HCT116 (cell line): ENCODE measurements around the gene MYO1E. TPM values are rescaled to one million over a fixed set of nuclear protein-coding genes. Genes with fewer than 3 reads are reported as not detected.

Experiments
- ATAC-seq: fragments of 200-7000 bp; cut with Tn5 transposase; 2 replicates; pipeline ENCODE4 v1.9.1; 2020; ENCODE audit warnings: mild to moderate bottlenecking, moderate library complexity
- BruUV-seq: library from RNA; stranded (reverse); fragments of 400-500 nt; replicated peaks from 2 replicates; lab custom pipeline; 2021; lab: Mats Ljungman, UMichigan
- CTCF ChIA-PET: fragments of 300-600 bp; sonication (Branson Sonifier 250); formaldehyde crosslinking; loops from one replicate; lab custom pipeline; 2021; ENCODE audit warnings: antibody characterized with exemption; lab: Charles Lee
- POLR2A ChIA-PET: fragments of 300-600, 350-600 bp; sonication (Branson Sonifier 250); formaldehyde crosslinking; loops from one replicate; lab custom pipeline; 2021; ENCODE audit warnings: antibody characterized with exemption; lab: Charles Lee
- RAD21 ChIA-PET, 2 experiments: fragments of 300-600 bp; sonication (Branson Sonifier 250); formaldehyde crosslinking; loops; one replicate each; lab custom pipeline; 2023; ENCODE audit warnings: low total read pairs in 2 of 2; ENCODE audit not compliant: uncharacterized antibody in 2 of 2, unreplicated experiment in 2 of 2, low non-redundant PET in 1 of 2; lab: Charles Lee
- DNase-seq: peaks from one replicate; pipeline ENCODE4 v3.0.0-alpha.2; 2010; ENCODE audit warnings: low read depth, low spot score
- H2AFZ ChIP-seq: fragments of 200-600 bp; shearing (Covaris generic), sonication (generic); 2 replicates; pipeline ENCODE4 v1.6.1; 2017; ENCODE audit warnings: low read depth, mixed run types, mixed read lengths, antibody characterized with exemption, low read length; ENCODE audit not compliant: poor library complexity, severe bottlenecking
- H3K27ac ChIP-seq: 2 replicates; pipeline ENCODE4 v1.5.1; 2012; ENCODE audit warnings: low read depth, low read length
- H3K27me3 ChIP-seq: fragments of 200-600 bp; sonication (generic); 2 replicates; pipeline ENCODE4 v1.6.1; 2016; ENCODE audit warnings: mixed run types, low read length, mixed read lengths; ENCODE audit not compliant: insufficient read depth
- H3K36me3 ChIP-seq, 2 experiments: fragments of 200-500 bp in 1 of 2; fragments of 200-600 bp in 1 of 2; sonication (Bioruptor generic) in 1 of 2; sonication (generic) in 1 of 2; 2 replicates each; pipeline versions ENCODE4 v1.5.1 to v1.6.1; 2014 to 2016; ENCODE audit warnings: low read length in 2 of 2, inconsistent platforms in 1 of 2, mixed read lengths in 1 of 2, mixed run types in 1 of 2; ENCODE audit not compliant: insufficient read depth in 2 of 2, control insufficient read depth in 1 of 2
- H3K4me1 ChIP-seq, 2 experiments: fragments of 200-600 bp in 1 of 2; sonication (generic) in 1 of 2; 2 replicates each; pipeline versions ENCODE4 v1.5.1 to v1.6.1; 2012 to 2017; ENCODE audit warnings: low read length in 2 of 2, inconsistent platforms in 1 of 2, mild to moderate bottlenecking in 1 of 2, mixed read lengths in 1 of 2, mixed run types in 1 of 2, moderate library complexity in 1 of 2; ENCODE audit not compliant: insufficient read depth in 2 of 2, control insufficient read depth in 1 of 2
- H3K4me2 ChIP-seq: fragments of 200-600 bp; sonication (generic); 2 replicates; pipeline ENCODE4 v1.6.1; 2017; ENCODE audit warnings: mixed run types, low read length, mixed read lengths
- H3K4me3 ChIP-seq, 2 experiments: fragments of 200-600 bp in 1 of 2; sonication (generic) in 1 of 2; replicated peaks in 1 of 2; 2 replicates each; pipeline ENCODE4 v1.5.1; 2011 to 2016; ENCODE audit warnings: low read length in 2 of 2, control low read depth in 1 of 2, low read depth in 1 of 2, mild to moderate bottlenecking in 1 of 2, mixed read lengths in 1 of 2, mixed run types in 1 of 2
- H3K79me2 ChIP-seq: fragments of 200-600 bp; sonication (generic); 2 replicates; pipeline ENCODE4 v1.6.1; 2017; ENCODE audit warnings: mild to moderate bottlenecking, mixed run types, low read length, moderate library complexity, mixed read lengths; ENCODE audit not compliant: insufficient read depth
- H3K9ac ChIP-seq: fragments of 200-600 bp; sonication (generic); 2 replicates; pipeline ENCODE4 v1.6.1; 2016; ENCODE audit warnings: low read length, mixed read lengths
- H3K9me2 ChIP-seq: fragments of 200-600 bp; sonication (generic), shearing (Covaris generic); 2 replicates; pipeline ENCODE4 v1.6.1; 2017; ENCODE audit warnings: mixed run types, mild to moderate bottlenecking, moderate library complexity; ENCODE audit not compliant: insufficient read depth
- H3K9me3 ChIP-seq, 2 experiments: fragments of 200-500 bp in 1 of 2; fragments of 200-600 bp in 1 of 2; sonication (Bioruptor generic) in 1 of 2; sonication (generic) in 1 of 2; 2 replicates each; pipeline ENCODE4 v1.6.1; 2014 to 2017; ENCODE audit warnings: low read length in 2 of 2, mixed read lengths in 2 of 2, inconsistent platforms in 1 of 2, low read depth in 1 of 2, mild to moderate bottlenecking in 1 of 2, mixed run types in 1 of 2, moderate library complexity in 1 of 2; ENCODE audit not compliant: control insufficient read depth in 1 of 2, insufficient read depth in 1 of 2
- H4K20me1 ChIP-seq: fragments of 200-600 bp; sonication (generic), shearing (Covaris generic); 2 replicates; pipeline ENCODE4 v1.6.1; 2017; ENCODE audit warnings: mixed run types, mild to moderate bottlenecking, moderate library complexity; ENCODE audit not compliant: insufficient read depth
- CEBPB ChIP-seq: IDR thresholded peaks from 2 replicates; pipeline ENCODE4 v1.6.1; 2012; ENCODE audit warnings: low read depth
- EGR1 ChIP-seq: IDR thresholded peaks from 2 replicates; pipeline ENCODE4 v1.6.1; 2012; ENCODE audit warnings: low read depth
- JUND ChIP-seq: IDR thresholded peaks from 2 replicates; pipeline ENCODE4 v1.6.1; 2012
- POLR2A ChIP-seq: IDR thresholded peaks from 2 replicates; pipeline ENCODE4 v1.7.0; 2011; ENCODE audit warnings: borderline replicate concordance; ENCODE audit not compliant: insufficient read depth, insufficient read length; ENCODE audit errors: extremely low read depth
- POLR2AphosphoS5 ChIP-seq: IDR thresholded peaks from 2 replicates; pipeline ENCODE4 v1.6.1; 2011; ENCODE audit warnings: mild to moderate bottlenecking, low read depth, low read length, moderate library complexity
- RAD21 ChIP-seq: IDR thresholded peaks from 2 replicates; pipeline ENCODE4 v1.6.1; 2012; ENCODE audit warnings: low read depth, mild to moderate bottlenecking
- SIN3A ChIP-seq: IDR thresholded peaks from 2 replicates; pipeline ENCODE4 v1.6.1; 2012; ENCODE audit warnings: low read depth
- SRF ChIP-seq: IDR thresholded peaks from 2 replicates; pipeline ENCODE4 v1.6.1; 2012; ENCODE audit warnings: low read depth
- ZBTB33 ChIP-seq: IDR thresholded peaks from 2 replicates; pipeline ENCODE4 v1.6.1; 2011; ENCODE audit warnings: mild to moderate bottlenecking, low read length, moderate library complexity; ENCODE audit not compliant: insufficient replicate concordance; ENCODE audit errors: extremely low read depth
- intact Hi-C: fragments of 100-400 bp; cut with micrococcal nuclease; formaldehyde crosslinking; loops from 2 replicates; pipeline ENCODE4 v1.10.0; 2022
- total RNA-seq: library from RNA; stranded (reverse); gene quantifications from one replicate; pipeline ENCODE4 v1.2.1, GENCODE V29; 2021; ENCODE audit not compliant: unreplicated experiment

Gene MYO1E
- total RNA-seq, 1 experiment from 2014 or later: 182 TPM

GRCh38 chr15:59282515-59283337, 89.9 kb downstream of the MYO1E start:
- Histone ChIP-seq H3K27me3 (no peaks in the 10 kb centered on the region), H3K36me3 (no peaks in the 10 kb centered on the region), H3K79me2 (peaks cover 72% of the 10 kb centered on the region), H2AFZ (no peak overlapping the region), H3K9ac (peak overlapping the region; percentile 57), H3K9me3 (no peaks in the 10 kb centered on the region), H3K27ac (peak overlapping the region; percentile 68), H3K4me2 (peak overlapping the region; percentile 81), H3K4me1 (peaks cover 56 to 94% of the 10 kb centered on the region in 2 experiments), H3K9me2 (no peaks in the 10 kb centered on the region), H3K4me3 (no peak overlapping the region), H4K20me1 (no peaks in the 10 kb centered on the region)
- ChIA-PET POLR2A (interaction anchor here (1.4 kb wide), 1 partner anchor 35 kb away, joined by 3 read pairs; no protein-coding TSS in a partner anchor), RAD21 (no interaction called here), CTCF (no interaction called here)
- TF ChIP-seq SRF (no peak), POLR2AphosphoS5 (no peak), JUND (no peak), CEBPB (no peak), RAD21 (no peak), SIN3A (no peak), EGR1 (no peak), POLR2A (no peak), ZBTB33 (no peak)
- ATAC-seq: no peak
- BruUV-seq: no TSS peak
- intact Hi-C loops: no loop called here
- no peak for DNase-seq
